ENCODE data around the gene C1QTNF9B. TPM values are rescaled to one million over a fixed set of nuclear protein-coding genes. Genes with fewer than 3 reads are reported as not detected.

The C1QTNF9B gene
- total and polyA plus RNA-seq, 2 experiments from 2014 or later: 0.27 to 0.28 TPM

DNA sequence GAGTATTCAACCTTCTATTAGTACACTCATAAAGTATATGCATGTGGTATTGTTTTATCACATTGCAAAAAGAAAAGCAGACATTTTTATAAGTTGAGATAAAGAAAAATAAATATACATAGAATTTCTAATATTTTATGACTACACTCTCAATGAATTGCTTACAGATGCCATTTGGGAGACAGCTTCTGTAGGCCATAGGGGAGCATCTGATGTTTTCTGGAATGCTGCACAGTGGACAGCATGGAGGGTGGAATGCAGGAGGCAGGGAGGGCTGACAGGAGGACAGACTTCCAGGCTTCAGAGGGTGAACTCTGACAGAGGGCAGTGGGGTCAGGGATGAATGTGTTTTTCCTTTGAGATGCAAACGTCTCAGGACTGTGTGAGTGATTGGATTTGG, 53.9 kb downstream of the C1QTNF9B start:
- H3K36me3 ChIP-seq (ENCODE audit: insufficient read depth): no peaks in the 10 kb centered on the region
- H3K27ac Mint-ChIP-seq: no peak overlapping the region
- H3F3A ChIP-seq (replicated peaks; ENCODE audit: low read depth): no peaks in the 10 kb centered on the region
- H2AFZ ChIP-seq: no peak overlapping the region
- no peak overlapping the region for H3K27ac ChIP-seq (ENCODE audit: low read depth)
- H3K79me2 ChIP-seq (replicated peaks; ENCODE audit: insufficient read depth): no peaks in the 10 kb centered on the region
- H3K27me3 Mint-ChIP-seq (ENCODE audit: insufficient read depth, low read depth, poor library complexity): no peaks in the 10 kb centered on the region
- no peak for DNase-seq (ENCODE audit: low spot score)
- H4K20me1 ChIP-seq (replicated peaks; ENCODE audit: insufficient read depth): no peaks in the 10 kb centered on the region
- H3K4me1 ChIP-seq (ENCODE audit: insufficient read depth): no peaks in the 10 kb centered on the region
- H3K36me3 Mint-ChIP-seq (ENCODE audit: low read depth): no peaks in the 10 kb centered on the region
- no peak overlapping the region for H3K4me3 ChIP-seq
- ATAC-seq: no peak
- H3K9me2 ChIP-seq (ENCODE audit: insufficient read depth): no peaks in the 10 kb centered on the region
- H3K9me3 Mint-ChIP-seq: no peaks in the 10 kb centered on the region
- H3K4me2 ChIP-seq: no peak overlapping the region
- no peak for TF ChIP-seq EZH2 (IDR thresholded peaks at IDR 0.05; ENCODE audit: low read depth, unreplicated experiment)
- no peaks in the 10 kb centered on the region for H3K27me3 ChIP-seq (ENCODE audit: insufficient read depth)
- H3K4me3 Mint-ChIP-seq: no peak overlapping the region
- H3K4me1 Mint-ChIP-seq: peaks cover 5% of the 10 kb centered on the region; the same call in 2 of the 3 replicates

DNA sequence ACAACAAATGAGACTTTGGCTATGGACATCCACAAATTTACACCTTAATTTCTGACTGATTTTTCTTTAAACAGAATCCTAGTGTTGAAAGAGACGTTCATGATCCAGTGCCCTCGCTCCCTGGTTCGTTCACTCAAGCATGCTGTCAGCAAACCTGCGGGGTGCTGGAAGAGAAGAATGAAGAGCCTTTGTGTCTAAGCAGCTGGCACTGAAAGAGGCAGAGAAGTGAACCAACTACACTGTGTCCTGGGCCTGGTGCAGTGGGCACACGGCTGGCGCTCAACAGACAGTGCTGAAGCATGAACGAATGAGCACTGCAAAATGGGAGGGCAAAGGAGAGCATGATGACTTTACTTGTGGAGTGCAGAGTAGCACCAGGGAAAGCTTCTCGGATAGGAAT, 54.9 kb downstream of the C1QTNF9B start:
- H3K9me2 ChIP-seq (ENCODE audit: insufficient read depth): no peaks in the 10 kb centered on the region
- Mint-ChIP-seq H3K27me3 (ENCODE audit: insufficient read depth, low read depth, poor library complexity) (no peaks in the 10 kb centered on the region), H3K27ac (peak overlapping the region; percentile 17; the same call in 1 of the 2 replicates), H3K36me3 (ENCODE audit: low read depth) (no peaks in the 10 kb centered on the region), H3K9me3 (no peaks in the 10 kb centered on the region), H3K4me1 (peaks cover 5% of the 10 kb centered on the region; the same call in 2 of the 3 replicates), H3K4me3 (no peak overlapping the region)
- no peak overlapping the region for H3K4me3 ChIP-seq
- no peaks in the 10 kb centered on the region for H3K36me3 ChIP-seq (ENCODE audit: insufficient read depth)
- H2AFZ ChIP-seq: no peak overlapping the region
- H3K27me3 ChIP-seq (ENCODE audit: insufficient read depth): no peaks in the 10 kb centered on the region
- H4K20me1 ChIP-seq (replicated peaks; ENCODE audit: insufficient read depth): no peaks in the 10 kb centered on the region
- DNase-seq (ENCODE audit: low spot score) (no peak), ATAC-seq (no peak)
- no peak overlapping the region for H3K27ac ChIP-seq (ENCODE audit: low read depth)
- no peak for TF ChIP-seq POLR2AphosphoS5 (IDR thresholded peaks at IDR 0.05; ENCODE audit: low read depth)
- TF ChIP-seq, protein P1, sequence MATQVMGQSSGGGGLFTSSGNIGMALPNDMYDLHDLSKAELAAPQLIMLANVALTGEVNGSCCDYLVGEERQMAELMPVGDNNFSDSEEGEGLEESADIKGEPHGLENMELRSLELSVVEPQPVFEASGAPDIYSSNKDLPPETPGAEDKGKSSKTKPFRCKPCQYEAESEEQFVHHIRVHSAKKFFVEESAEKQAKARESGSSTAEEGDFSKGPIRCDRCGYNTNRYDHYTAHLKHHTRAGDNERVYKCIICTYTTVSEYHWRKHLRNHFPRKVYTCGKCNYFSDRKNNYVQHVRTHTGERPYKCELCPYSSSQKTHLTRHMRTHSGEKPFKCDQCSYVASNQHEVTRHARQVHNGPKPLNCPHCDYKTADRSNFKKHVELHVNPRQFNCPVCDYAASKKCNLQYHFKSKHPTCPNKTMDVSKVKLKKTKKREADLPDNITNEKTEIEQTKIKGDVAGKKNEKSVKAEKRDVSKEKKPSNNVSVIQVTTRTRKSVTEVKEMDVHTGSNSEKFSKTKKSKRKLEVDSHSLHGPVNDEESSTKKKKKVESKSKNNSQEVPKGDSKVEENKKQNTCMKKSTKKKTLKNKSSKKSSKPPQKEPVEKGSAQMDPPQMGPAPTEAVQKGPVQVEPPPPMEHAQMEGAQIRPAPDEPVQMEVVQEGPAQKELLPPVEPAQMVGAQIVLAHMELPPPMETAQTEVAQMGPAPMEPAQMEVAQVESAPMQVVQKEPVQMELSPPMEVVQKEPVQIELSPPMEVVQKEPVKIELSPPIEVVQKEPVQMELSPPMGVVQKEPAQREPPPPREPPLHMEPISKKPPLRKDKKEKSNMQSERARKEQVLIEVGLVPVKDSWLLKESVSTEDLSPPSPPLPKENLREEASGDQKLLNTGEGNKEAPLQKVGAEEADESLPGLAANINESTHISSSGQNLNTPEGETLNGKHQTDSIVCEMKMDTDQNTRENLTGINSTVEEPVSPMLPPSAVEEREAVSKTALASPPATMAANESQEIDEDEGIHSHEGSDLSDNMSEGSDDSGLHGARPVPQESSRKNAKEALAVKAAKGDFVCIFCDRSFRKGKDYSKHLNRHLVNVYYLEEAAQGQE (IDR thresholded peaks at IDR 0.05; ENCODE audit: unreplicated experiment): no peak
- TF ChIP-seq, protein P2, sequence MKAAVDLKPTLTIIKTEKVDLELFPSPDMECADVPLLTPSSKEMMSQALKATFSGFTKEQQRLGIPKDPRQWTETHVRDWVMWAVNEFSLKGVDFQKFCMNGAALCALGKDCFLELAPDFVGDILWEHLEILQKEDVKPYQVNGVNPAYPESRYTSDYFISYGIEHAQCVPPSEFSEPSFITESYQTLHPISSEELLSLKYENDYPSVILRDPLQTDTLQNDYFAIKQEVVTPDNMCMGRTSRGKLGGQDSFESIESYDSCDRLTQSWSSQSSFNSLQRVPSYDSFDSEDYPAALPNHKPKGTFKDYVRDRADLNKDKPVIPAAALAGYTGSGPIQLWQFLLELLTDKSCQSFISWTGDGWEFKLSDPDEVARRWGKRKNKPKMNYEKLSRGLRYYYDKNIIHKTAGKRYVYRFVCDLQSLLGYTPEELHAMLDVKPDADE (IDR thresholded peaks at IDR 0.05): no peak
- TF ChIP-seq CREB1 (CRISPR knock-in tag; IDR thresholded peaks at IDR 0.05; ENCODE audit: low read depth): no peak
- no peak overlapping the region for H3K4me2 ChIP-seq
- H3F3A ChIP-seq (replicated peaks; ENCODE audit: low read depth): no peaks in the 10 kb centered on the region
- no peaks in the 10 kb centered on the region for H3K4me1 ChIP-seq (ENCODE audit: insufficient read depth)
- no peaks in the 10 kb centered on the region for H3K79me2 ChIP-seq (replicated peaks; ENCODE audit: insufficient read depth)

Other genes starting within 250 kb of the C1QTNF9B start
- gene MIPEP, start 8.1 kb downstream of the C1QTNF9B start, total RNA-seq (2014; rRNA removed; shearing (Covaris generic)): 20.8 and 24.8 TPM in 2 replicates
- gene MIPEP, start 8.1 kb downstream of the C1QTNF9B start, polyA plus RNA-seq (2016; fragmentation: Nextera tagmentation; extraction: Ambion mirVana): 16.8 and 22.5 TPM in 2 replicates

Data from GM23338 (cell line).